GM21381 (cell line): ENCODE results near the gene PGM3.

Source experiments
- ATAC-seq: cut with Tn5 transposase; IDR thresholded peaks from one replicate; pipeline ENCODE4 v1.9.1; 2021; ENCODE audit warnings: mild to moderate bottlenecking, moderate library complexity; ENCODE audit not compliant: unreplicated experiment

PGM3 gene

DNA sequence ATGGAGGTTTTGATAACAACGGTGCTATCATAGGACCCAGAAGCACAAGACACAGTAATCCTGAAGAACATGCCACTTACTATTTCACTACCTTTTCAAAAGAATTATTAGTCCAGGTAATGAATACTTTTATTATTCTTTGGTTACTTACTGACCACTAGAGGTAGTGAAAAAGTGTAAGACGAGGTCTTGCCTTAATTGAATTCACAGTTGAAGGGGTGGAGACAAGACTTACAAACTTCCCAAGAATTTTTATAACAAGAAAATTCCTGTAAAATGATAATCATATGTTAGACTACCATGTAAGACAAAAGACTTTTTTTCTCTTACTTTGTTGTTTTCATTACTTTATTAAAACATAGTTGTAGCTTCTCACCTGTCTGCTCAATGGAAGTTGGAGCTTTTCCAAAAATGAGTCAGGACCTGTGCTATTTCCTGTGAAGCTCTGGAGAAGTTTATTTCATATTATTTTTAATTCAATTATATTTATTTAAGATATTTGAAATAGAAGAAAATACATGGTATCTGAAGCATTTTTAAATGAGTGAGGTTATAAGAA lies 73.2 kb downstream of the PGM3 start:
- no peak for ATAC-seq

- no peak for ATAC-seq
Observed at GRCh38 chr6:83117802-83118201, 75.3 kb downstream of the PGM3 start.
